ENCODE data around the gene VDAC1. TPM values are rescaled to one million over a fixed set of nuclear protein-coding genes. Genes with fewer than 3 reads are reported as not detected.
A peak's percentile ranks its signal among the peaks of the same experiment; 100 is the strongest.

VDAC1 gene
- total RNA-seq, 1 experiment from 2014 or later: 303 TPM

GRCh38 chr5:133953568-133954145 lies 51.1 kb downstream of the VDAC1 start:
- Histone ChIP-seq H3K27ac (ENCODE audit: low read length) (no peak overlapping the region), H3K79me2 (ENCODE audit: low read length) (no peaks in the 10 kb centered on the region), H3K9me2 (replicated peaks; ENCODE audit: insufficient read depth, low read length) (no peaks in the 10 kb centered on the region), H3K9ac (ENCODE audit: low read length) (no peak overlapping the region), H3K36me3 (ENCODE audit: insufficient read depth, low read length) (peaks cover 16% of the 10 kb centered on the region; the same call in 1 of the 2 replicates), H3K4me3 (ENCODE audit: low read length) (no peak overlapping the region), H2AFZ (ENCODE audit: low read length) (no peak overlapping the region), H3K9me3 (ENCODE audit: low read length) (no peaks in the 10 kb centered on the region), H3K27me3 (ENCODE audit: low read length) (no peaks in the 10 kb centered on the region), H4K20me1 (ENCODE audit: insufficient read depth, low read depth, low read length) (no peaks in the 10 kb centered on the region), H3K4me2 (ENCODE audit: low read depth, low read length, poor library complexity, severe bottlenecking) (no peak overlapping the region), H3K4me1 (ENCODE audit: low read length) (peaks cover 6% of the 10 kb centered on the region)
- no peak for DNase-seq

- H3K9ac ChIP-seq (ENCODE audit: low read length): no peak overlapping the region
- no peak overlapping the region for H3K4me2 ChIP-seq (ENCODE audit: low read depth, low read length, poor library complexity, severe bottlenecking)
- H3K4me1 ChIP-seq (ENCODE audit: low read length): peaks cover 4% of the 10 kb centered on the region
- DNase-seq: no peak
- no peaks in the 10 kb centered on the region for H3K9me2 ChIP-seq (replicated peaks; ENCODE audit: insufficient read depth, low read length)
- H3K79me2 ChIP-seq (ENCODE audit: low read length): no peaks in the 10 kb centered on the region
- H3K27ac ChIP-seq (ENCODE audit: low read length): no peak overlapping the region
- no peak overlapping the region for H3K4me3 ChIP-seq (ENCODE audit: low read length)
- no peaks in the 10 kb centered on the region for H3K9me3 ChIP-seq (ENCODE audit: low read length)
- H2AFZ ChIP-seq (ENCODE audit: low read length): no peak overlapping the region
- H3K36me3 ChIP-seq (ENCODE audit: insufficient read depth, low read length): peaks cover 15% of the 10 kb centered on the region; the same call in 1 of the 2 replicates
- H4K20me1 ChIP-seq (ENCODE audit: insufficient read depth, low read depth, low read length): no peaks in the 10 kb centered on the region
- H3K27me3 ChIP-seq (ENCODE audit: low read length): no peaks in the 10 kb centered on the region
Measured at GRCh38 chr5:133952729-133953567, 51.8 kb downstream of the VDAC1 start.

GRCh38 chr5:133950821-133951612 lies 53.8 kb downstream of the VDAC1 start:
- no peaks in the 10 kb centered on the region for H3K27me3 ChIP-seq (ENCODE audit: low read length)
- no peak overlapping the region for H3K27ac ChIP-seq (ENCODE audit: low read length)
- H3K79me2 ChIP-seq (ENCODE audit: low read length): no peaks in the 10 kb centered on the region
- H3K4me1 ChIP-seq (ENCODE audit: low read length): no peaks in the 10 kb centered on the region
- H3K9me2 ChIP-seq (replicated peaks; ENCODE audit: insufficient read depth, low read length): no peaks in the 10 kb centered on the region
- no peaks in the 10 kb centered on the region for H3K9me3 ChIP-seq (ENCODE audit: low read length)
- H3K9ac ChIP-seq (ENCODE audit: low read length): no peak overlapping the region
- no peak overlapping the region for H2AFZ ChIP-seq (ENCODE audit: low read length)
- H3K4me2 ChIP-seq (ENCODE audit: low read depth, low read length, poor library complexity, severe bottlenecking): no peak overlapping the region
- peaks cover 5% of the 10 kb centered on the region; the same call in 1 of the 2 replicates for H3K36me3 ChIP-seq (ENCODE audit: insufficient read depth, low read length)
- H3K4me3 ChIP-seq (ENCODE audit: low read length): no peak overlapping the region
- H4K20me1 ChIP-seq (ENCODE audit: insufficient read depth, low read depth, low read length): no peaks in the 10 kb centered on the region
- no peak for DNase-seq

GRCh38 chr5:133948721-133949120 lies 56.1 kb downstream of the VDAC1 start:
- Histone ChIP-seq H3K4me1 (ENCODE audit: low read length) (no peaks in the 10 kb centered on the region), H3K27ac (ENCODE audit: low read length) (no peak overlapping the region), H3K36me3 (ENCODE audit: insufficient read depth, low read length) (no peaks in the 10 kb centered on the region), H3K79me2 (ENCODE audit: low read length) (no peaks in the 10 kb centered on the region), H3K9me3 (ENCODE audit: low read length) (no peaks in the 10 kb centered on the region), H3K4me3 (ENCODE audit: low read length) (no peak overlapping the region), H3K9ac (ENCODE audit: low read length) (no peak overlapping the region), H4K20me1 (ENCODE audit: insufficient read depth, low read depth, low read length) (no peaks in the 10 kb centered on the region), H2AFZ (ENCODE audit: low read length) (no peak overlapping the region), H3K9me2 (replicated peaks; ENCODE audit: insufficient read depth, low read length) (no peaks in the 10 kb centered on the region), H3K4me2 (ENCODE audit: low read depth, low read length, poor library complexity, severe bottlenecking) (no peak overlapping the region), H3K27me3 (ENCODE audit: low read length) (no peaks in the 10 kb centered on the region)
- DNase-seq: no peak

- Histone ChIP-seq H3K79me2 (ENCODE audit: low read length) (no peaks in the 10 kb centered on the region), H2AFZ (ENCODE audit: low read length) (no peak overlapping the region), H3K36me3 (ENCODE audit: insufficient read depth, low read length) (no peaks in the 10 kb centered on the region)
Measured at GRCh38 chr5:133947431-133947841, 57.3 kb downstream of the VDAC1 start.

GRCh38 chr5:133945568-133945967 lies 59.2 kb downstream of the VDAC1 start:
- Histone ChIP-seq H3K36me3 (ENCODE audit: insufficient read depth, low read length) (no peaks in the 10 kb centered on the region), H3K27ac (ENCODE audit: low read length) (no peak overlapping the region), H3K4me2 (ENCODE audit: low read depth, low read length, poor library complexity, severe bottlenecking) (no peak overlapping the region), H3K4me3 (ENCODE audit: low read length) (no peak overlapping the region), H3K79me2 (ENCODE audit: low read length) (no peaks in the 10 kb centered on the region), H3K9ac (ENCODE audit: low read length) (no peak overlapping the region), H3K27me3 (ENCODE audit: low read length) (no peaks in the 10 kb centered on the region), H3K9me3 (ENCODE audit: low read length) (no peaks in the 10 kb centered on the region), H4K20me1 (ENCODE audit: insufficient read depth, low read depth, low read length) (no peaks in the 10 kb centered on the region), H3K4me1 (ENCODE audit: low read length) (peaks cover 17% of the 10 kb centered on the region), H3K9me2 (replicated peaks; ENCODE audit: insufficient read depth, low read length) (no peaks in the 10 kb centered on the region), H2AFZ (ENCODE audit: low read length) (no peak overlapping the region)
- DNase-seq: no peak

More at GRCh38 chr5:133947431-133947841, 57.3 kb downstream of the VDAC1 start:
- H3K9ac ChIP-seq (ENCODE audit: low read length): no peak overlapping the region
- no peaks in the 10 kb centered on the region for H3K27me3 ChIP-seq (ENCODE audit: low read length)
- DNase-seq: no peak
- peaks cover 9% of the 10 kb centered on the region for H3K4me1 ChIP-seq (ENCODE audit: low read length)
- no peak overlapping the region for H3K4me2 ChIP-seq (ENCODE audit: low read depth, low read length, poor library complexity, severe bottlenecking)
- H3K9me2 ChIP-seq (replicated peaks; ENCODE audit: insufficient read depth, low read length): no peaks in the 10 kb centered on the region
- no peak overlapping the region for H3K27ac ChIP-seq (ENCODE audit: low read length)
- no peak overlapping the region for H3K4me3 ChIP-seq (ENCODE audit: low read length)
- H4K20me1 ChIP-seq (ENCODE audit: insufficient read depth, low read depth, low read length): no peaks in the 10 kb centered on the region
- no peaks in the 10 kb centered on the region for H3K9me3 ChIP-seq (ENCODE audit: low read length)

- H2AFZ ChIP-seq (ENCODE audit: low read length): no peak overlapping the region
- H3K4me1 ChIP-seq (ENCODE audit: low read length): peaks cover 17% of the 10 kb centered on the region
- H3K4me3 ChIP-seq (ENCODE audit: low read length): no peak overlapping the region
- no peak overlapping the region for H3K9ac ChIP-seq (ENCODE audit: low read length)
- H3K4me2 ChIP-seq (ENCODE audit: low read depth, low read length, poor library complexity, severe bottlenecking): no peak overlapping the region
- H3K27me3 ChIP-seq (ENCODE audit: low read length): no peaks in the 10 kb centered on the region
- H3K79me2 ChIP-seq (ENCODE audit: low read length): no peaks in the 10 kb centered on the region
- no peaks in the 10 kb centered on the region for H4K20me1 ChIP-seq (ENCODE audit: insufficient read depth, low read depth, low read length)
- H3K9me2 ChIP-seq (replicated peaks; ENCODE audit: insufficient read depth, low read length): no peaks in the 10 kb centered on the region
- peak; percentile 91 for DNase-seq
- H3K9me3 ChIP-seq (ENCODE audit: low read length): no peaks in the 10 kb centered on the region
- H3K27ac ChIP-seq (ENCODE audit: low read length): no peak overlapping the region
- no peaks in the 10 kb centered on the region for H3K36me3 ChIP-seq (ENCODE audit: insufficient read depth, low read length)
Measured at GRCh38 chr5:133944263-133945185, 60.3 kb downstream of the VDAC1 start.

Measured in Karpas-422 (cell line).